ENCODE results near the gene GPRC5C.

GRCh38 chr17:74472890-74473289 is 41.0 kb downstream of the GPRC5C start:
- TF ChIP-seq CTCF (IDR thresholded peaks at IDR 0.05; ENCODE audit: low read depth, low read length), result no peak
- TF ChIP-seq EZH2phosphoT487 (IDR thresholded peaks at IDR 0.05; ENCODE audit: low read depth), result no peak

Measured in OCI-LY3 (cell line).